GM10266 (cell line): ENCODE data around the gene ARMH1.

Source experiments
- DNase-seq: peaks from one replicate; pipeline ENCODE4 v3.0.0; 2012; ENCODE audit errors: extremely low spot score
- TF ChIP-seq, protein P1 (sequence below): IDR thresholded peaks from 2 replicates; pipeline ENCODE4 v1.5.1; 2012; ENCODE audit warnings: mild to moderate bottlenecking, low read depth; ENCODE audit not compliant: control insufficient read depth, insufficient read depth; ENCODE audit errors: missing control alignments

ARMH1 gene

DNA sequence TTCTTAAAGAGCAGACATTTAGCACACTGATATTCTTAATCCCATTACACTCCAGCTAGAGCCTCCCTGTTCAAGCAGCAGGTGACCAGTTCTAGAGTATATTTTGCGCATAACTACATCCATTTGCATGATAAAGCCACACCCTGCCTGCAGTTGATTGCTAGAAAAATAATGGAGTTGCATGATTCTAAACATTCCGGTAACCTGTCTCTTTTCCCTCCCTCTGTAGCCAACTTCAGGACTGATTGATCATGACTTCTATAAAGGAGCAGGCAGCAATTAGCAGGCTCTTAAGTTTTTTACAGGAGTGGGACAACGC lies 14.9 kb downstream of the ARMH1 start:
- TF ChIP-seq, protein P1, sequence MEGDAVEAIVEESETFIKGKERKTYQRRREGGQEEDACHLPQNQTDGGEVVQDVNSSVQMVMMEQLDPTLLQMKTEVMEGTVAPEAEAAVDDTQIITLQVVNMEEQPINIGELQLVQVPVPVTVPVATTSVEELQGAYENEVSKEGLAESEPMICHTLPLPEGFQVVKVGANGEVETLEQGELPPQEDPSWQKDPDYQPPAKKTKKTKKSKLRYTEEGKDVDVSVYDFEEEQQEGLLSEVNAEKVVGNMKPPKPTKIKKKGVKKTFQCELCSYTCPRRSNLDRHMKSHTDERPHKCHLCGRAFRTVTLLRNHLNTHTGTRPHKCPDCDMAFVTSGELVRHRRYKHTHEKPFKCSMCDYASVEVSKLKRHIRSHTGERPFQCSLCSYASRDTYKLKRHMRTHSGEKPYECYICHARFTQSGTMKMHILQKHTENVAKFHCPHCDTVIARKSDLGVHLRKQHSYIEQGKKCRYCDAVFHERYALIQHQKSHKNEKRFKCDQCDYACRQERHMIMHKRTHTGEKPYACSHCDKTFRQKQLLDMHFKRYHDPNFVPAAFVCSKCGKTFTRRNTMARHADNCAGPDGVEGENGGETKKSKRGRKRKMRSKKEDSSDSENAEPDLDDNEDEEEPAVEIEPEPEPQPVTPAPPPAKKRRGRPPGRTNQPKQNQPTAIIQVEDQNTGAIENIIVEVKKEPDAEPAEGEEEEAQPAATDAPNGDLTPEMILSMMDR = no peak
- DNase-seq = no peak

DNA sequence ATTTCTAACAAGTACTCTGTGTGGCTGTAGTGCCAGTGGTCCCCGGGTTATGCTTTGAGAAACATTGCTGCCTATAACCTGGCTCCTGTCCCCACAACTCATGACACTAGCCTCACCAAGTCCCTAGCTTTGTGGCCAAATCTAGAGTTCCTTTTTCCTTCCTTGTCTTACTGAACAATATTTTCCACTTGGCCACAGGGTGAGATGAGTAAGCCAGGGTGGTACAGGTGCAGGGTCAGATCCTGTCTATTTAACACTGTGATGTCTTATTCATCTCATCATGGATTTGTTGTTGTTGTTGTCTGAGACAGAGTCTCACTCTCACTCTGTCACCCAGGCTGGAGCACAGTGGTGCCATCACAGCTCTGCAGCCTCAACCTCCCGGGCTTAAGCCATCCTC lies 18.6 kb downstream of the ARMH1 start:
- TF ChIP-seq, protein P1 = no peak
- no peak for DNase-seq

DNA sequence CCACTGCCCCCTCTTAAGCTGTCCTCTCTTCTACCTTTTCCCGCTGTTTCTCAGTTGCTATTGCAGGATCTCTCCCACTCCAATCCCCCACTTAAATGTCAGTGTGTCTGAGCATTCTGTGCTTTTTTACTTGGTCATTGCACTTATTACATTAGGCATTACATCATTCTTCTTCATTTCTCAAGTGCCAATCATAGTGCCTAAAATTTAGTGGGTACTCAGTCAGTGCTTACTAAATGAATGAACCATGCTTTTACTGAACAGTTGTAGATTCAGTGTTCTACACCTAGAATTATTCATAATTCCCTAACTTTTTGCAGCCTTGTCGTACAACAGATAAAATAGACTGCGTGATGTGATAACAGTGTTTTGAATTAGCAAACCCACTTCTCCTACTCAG lies 19.4 kb downstream of the ARMH1 start:
- no peak for DNase-seq
- TF ChIP-seq, protein P1 = no peak

DNA sequence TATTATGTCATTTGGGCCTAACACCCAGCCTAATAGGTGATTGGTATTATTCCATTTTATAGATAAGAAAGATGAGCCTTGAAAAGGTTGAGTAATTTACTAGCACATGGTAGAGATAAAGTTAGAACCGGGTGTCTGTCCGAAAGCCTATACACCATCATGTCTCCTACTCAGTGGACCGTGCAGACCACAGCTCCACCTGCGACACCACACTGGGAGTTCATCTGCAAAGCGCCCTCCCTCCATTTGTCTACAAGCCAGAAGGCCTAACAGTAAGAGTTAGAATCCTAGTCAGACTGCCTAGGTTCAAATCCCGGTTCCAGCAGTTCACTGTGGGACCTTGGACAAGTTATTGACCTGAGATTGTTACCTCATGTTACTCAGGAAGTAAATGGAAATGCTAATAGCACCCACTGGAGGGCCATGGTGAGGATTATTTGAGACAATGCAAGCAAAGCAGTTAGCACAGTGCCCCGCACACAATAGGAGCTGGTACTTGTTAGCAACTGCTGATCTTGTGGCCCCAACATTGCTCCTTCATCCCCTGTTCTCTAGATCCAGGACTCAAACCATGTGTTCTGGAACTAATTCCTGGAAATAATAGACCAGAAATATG lies 20.5 kb downstream of the ARMH1 start:
- TF ChIP-seq, protein P1 = no peak
- DNase-seq = peak; percentile 58

DNA sequence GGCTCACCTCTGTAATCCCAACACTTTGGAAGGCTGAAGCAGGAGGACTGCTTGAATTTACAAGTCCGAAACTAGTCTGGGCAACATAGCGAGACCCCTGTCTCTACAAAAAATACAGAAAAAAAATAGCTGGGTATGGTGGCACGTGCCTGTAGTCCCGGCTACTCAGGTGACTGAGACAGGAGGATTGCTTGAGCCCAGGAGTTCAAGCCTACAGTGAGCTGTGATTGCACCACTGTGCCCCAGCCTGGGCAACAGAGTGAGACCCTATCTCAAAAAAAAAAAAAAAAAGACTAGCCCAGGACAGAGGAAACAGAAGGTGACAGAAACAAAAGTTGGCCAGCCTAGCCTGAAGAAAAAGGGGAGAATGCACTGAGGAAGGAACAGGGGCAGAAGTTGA lies 21.2 kb downstream of the ARMH1 start:
- no peak for DNase-seq
- TF ChIP-seq, protein P1 = no peak

DNA sequence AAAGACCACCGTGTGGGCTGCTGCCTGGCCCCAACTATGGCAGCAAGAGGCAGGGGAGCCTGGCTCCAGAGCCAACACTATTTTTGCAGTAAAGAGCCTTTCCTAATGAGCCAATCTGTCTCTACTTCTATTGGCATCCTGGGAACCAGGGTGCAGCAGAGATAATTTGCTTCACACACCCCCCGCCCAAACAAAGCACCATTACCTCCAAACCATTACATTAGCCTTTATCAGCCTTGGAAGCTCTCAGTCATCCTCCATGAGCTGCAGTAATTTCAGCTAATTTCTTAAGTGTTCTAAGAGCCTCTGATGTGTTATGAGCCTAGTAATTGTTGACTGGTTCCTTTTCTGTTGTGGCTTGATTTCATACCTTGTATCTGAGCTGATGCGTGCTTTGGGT lies 21.6 kb downstream of the ARMH1 start:
- DNase-seq = no peak
- TF ChIP-seq, protein P1 = no peak

DNA sequence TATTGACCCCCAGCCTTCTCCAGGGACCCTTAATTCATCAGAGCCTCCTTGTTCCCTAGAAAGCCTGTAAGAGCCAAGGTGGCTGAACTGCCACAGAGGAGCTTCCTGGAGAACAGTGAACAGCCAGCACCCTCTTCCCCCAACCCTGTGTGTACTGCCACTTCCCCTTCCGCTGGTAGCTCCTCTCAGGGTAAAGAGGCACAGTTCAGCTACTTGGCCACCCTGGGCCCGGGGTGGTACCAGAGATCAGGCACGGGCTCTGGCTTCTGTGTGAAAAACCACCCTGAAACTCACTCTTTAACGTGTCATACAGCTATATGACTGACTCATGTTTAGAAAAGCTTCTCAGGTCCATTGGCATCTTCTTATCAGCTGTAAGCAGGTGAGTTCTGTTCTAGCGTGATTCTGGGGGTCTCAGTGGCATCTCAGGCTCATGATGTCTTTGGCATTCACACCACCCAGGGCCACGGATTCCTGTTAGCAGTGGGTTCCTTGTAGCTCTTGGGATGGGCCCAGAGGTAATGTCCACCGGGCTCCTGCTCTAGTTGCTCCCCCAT lies 22.4 kb downstream of the ARMH1 start:
- TF ChIP-seq, protein P1 = no peak
- DNase-seq = no peak
